COLO668 (cell line): Measurements from ENCODE around the gene SEPTIN11.
"Not testable (repeated sequence)": the region's sequence is repeated elsewhere in the genome, so short reads cannot be mapped to it uniquely, and the experiment has no call there.

Experiments
- DNase-seq: peaks from one replicate; lab custom pipeline; 2025; ENCODE audit not compliant: unreplicated experiment; lab: John Stamatoyannopoulos, UW

The SEPTIN11 gene

GRCh38 chr4:76951672-76952010 lies 2.1 kb downstream of the SEPTIN11 start:
- no peak for DNase-seq

DNA sequence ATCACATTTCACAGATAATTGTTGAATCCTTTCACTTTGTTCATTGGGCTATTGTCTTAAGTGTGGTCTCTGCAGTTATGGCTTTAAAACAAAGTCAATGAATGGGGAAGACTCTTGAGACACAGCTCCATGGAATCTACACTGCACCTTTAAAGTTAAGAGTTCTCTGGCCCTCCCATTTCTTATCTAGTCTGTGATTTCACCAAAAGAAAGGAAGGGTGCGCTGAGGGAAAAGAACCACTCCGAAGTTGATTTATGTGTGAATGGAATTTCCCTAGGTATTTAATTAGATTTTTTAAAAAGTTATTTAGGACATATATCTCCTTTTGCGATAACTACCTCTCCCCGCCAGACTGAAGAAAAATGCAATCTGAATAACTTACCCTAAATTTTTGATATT lies 2.5 kb downstream of the SEPTIN11 start:
- no peak for DNase-seq

GRCh38 chr4:76952656-76953582 lies 3.4 kb downstream of the SEPTIN11 start:
- DNase-seq: no peak

- DNase-seq: no peak
Measured at GRCh38 chr4:76953956-76954355, 4.4 kb downstream of the SEPTIN11 start.

DNA sequence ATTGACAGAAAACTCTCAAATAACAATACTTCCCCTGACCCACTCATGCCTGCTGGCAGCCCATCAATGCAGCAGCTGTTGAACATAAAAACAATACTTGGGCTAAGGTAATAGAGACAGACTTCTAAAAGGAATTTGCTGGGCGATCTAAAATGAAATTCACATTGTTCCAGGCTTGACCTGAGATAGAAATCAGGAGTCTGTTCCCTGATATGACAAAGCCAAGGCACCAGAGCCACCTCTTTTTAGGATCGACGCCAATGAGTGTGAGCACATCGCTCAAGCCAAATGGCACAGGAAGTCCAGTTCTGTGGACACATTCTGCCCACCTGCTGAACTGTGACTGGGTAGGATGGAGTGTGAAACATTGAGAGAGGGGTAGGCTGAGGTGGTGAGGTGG lies 4.9 kb downstream of the SEPTIN11 start:
- DNase-seq: no peak

GRCh38 chr4:76955182-76955581 lies 5.6 kb downstream of the SEPTIN11 start:
- DNase-seq: no peak

DNA sequence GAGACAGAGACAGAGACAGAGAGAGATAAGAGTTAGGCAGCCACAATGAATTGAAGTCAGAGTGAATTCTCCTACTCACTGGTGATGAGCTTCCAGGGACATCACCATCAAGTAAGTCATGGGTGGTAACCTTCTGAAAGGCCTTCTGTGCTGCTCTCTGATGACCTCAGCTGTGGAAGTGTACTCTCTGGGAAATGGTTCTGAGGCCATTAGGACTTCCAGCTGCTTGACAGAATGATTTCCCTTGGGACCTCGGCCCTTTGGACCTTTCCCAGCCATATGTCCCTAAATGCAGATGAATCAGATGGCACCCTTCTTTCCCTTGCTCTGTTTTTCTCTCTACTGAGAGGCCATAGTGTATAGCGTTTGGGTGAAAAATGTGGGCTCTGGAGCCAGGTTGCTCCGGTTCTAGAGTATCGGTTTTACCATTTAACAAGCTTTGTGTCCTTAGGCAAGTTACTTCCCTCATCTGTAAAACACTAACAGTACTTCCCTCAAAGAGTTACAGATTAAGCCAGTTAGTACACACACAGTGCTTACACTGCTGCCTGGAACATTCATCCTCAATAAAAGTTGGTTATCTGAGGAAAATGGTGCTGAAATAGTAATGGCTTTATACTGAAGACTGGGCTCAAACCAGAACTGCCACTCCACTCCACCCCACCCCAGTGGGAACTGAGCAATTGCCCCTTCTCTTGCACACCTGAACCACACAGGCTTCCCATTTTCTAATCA lies 7.6 kb downstream of the SEPTIN11 start:
- peak; percentile 16 for DNase-seq

GRCh38 chr4:76958891-76959290 lies 9.3 kb downstream of the SEPTIN11 start:
- no peak for DNase-seq

- no peak for DNase-seq
Measured at GRCh38 chr4:76960014-76960413, 10.5 kb downstream of the SEPTIN11 start.

GRCh38 chr4:76962406-76963130 lies 13.0 kb downstream of the SEPTIN11 start:
- DNase-seq: no peak

GRCh38 chr4:76963131-76963750 lies 13.7 kb downstream of the SEPTIN11 start:
- DNase-seq: no peak

DNA sequence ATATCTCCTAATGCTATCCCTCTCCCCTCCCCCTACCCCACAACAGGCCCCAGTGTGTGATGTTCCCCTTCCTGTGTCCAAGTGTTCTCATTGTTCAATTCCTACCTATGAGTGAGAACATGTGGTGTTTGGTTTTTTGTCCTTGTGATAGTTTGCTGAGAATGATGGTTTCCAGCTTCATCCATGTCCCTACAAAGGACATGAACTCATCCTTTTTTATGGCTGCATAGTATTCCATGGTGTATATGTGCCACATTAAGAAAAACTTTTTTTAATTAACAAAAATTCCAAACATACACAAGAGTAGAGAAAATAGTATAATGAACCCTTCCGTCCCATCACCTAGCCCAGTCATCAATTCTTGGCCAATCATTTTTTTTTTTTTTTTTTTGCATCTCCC lies 14.4 kb downstream of the SEPTIN11 start:
- not testable (repeated sequence) for DNase-seq

DNA sequence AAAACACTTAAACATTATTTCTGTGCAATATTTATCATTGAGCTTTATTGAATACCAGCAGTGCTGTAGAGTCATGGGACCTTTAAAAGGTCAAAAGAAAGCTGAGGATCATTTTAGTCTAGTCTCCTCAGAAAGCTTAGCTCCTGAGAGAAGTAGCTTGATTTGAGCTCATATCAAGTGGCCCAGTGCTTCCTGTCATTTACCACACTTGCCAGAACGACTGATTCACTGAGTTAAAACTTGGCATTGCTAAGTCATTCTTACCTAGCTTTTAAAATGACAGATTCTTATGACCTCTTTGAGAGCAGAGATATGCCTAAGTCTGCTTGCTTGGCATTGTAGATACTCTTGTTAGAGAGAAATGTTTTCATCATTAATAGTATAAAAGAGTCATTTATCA lies 15.2 kb downstream of the SEPTIN11 start:
- no peak for DNase-seq

GRCh38 chr4:76965866-76966579 lies 16.5 kb downstream of the SEPTIN11 start:
- no peak for DNase-seq

GRCh38 chr4:76968937-76969336 lies 19.4 kb downstream of the SEPTIN11 start:
- DNase-seq: no peak

- no peak for DNase-seq
Measured at GRCh38 chr4:76969495-76969894, 19.9 kb downstream of the SEPTIN11 start.

DNA sequence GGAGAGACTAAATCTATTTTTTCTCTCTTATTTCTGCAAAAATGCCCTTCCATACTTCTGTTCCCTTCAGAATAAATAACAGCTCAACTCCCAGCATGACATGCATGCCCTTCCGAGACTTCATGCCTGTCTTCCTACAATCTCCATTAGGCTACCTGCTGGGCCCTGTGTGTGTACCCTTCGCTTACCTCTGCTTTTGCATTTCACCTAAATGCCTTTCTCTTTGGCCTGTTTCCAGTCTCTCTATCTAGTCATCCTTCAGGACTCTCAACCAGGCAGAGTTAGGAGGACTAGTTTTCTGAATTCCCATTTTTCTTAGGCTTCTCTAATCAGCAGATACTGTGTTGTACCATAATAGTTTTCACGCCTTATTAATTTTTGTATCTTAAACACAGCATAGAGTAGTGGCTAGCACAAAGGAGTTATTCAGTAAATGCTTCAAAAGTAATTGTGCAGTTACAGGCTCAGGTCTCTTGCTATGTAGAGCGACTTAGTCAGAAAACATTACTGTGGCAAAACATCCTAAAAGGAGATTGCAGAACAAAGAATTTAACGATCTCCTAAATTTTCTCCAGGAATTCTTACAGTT lies 20.5 kb downstream of the SEPTIN11 start:
- no peak for DNase-seq

DNA sequence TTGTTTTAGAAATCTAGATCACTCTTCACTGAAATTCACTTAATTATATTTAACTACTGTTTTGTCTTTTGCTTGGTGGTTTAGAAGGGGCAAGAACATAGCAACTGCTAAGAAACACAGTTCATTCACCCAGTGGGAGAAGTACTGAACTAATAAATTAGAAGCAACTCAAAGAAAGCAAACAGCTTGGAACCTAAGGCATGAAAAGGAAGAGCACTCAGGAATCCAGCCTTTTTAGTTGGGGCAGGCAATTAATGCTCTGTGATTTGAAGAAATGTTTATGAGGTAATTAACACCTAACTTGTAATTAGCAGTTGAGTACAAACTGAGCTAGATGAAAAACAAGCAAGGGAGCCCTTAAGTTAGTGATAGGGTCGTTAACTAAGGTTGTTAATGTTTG lies 22.8 kb downstream of the SEPTIN11 start:
- no peak for DNase-seq

- DNase-seq: no peak
Measured at GRCh38 chr4:76974150-76974549, 24.6 kb downstream of the SEPTIN11 start.

DNA sequence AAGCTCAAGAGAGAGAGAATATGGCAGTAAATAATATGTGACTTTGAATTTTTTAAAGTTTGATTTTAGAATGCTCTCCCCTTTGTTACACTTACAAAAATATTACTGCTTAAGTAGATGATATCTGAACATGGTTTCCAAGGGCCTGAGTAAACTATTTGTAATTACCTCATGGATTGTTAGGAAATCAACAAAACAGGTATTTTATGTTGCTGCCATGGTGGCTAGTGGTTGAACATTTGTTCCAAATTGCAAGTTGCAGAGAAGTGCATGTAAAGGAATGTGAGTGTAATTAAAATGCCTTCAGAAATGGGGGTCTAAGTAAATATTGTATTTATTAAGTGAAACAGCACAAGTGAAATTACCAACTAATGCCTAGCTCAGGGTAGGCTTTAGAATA lies 27.6 kb downstream of the SEPTIN11 start:
- no peak for DNase-seq
